Measurements from ENCODE around the gene B3GNT9.

DNA sequence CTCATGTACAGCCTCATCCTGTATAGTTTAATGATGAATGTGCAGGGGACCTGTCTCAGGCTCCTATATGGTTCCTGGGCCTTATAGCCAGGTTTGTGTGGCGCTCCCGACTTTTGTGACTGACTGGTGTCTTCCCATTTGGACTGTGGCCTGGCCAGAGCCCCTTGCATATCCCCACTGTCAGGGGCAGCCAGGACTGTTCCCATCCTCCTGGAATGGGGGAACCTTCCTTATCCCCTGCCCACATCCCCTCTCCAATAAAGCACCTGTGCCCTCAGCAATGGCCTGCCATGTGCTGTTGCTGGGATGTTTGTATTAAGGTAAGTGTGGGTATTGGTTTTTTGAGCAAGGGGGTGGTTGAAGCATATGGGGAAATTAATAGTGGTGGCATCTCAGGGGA is 2.6 kb downstream of the B3GNT9 start:
- TF ChIP-seq EZH2phosphoT487 (IDR thresholded peaks at IDR 0.05; ENCODE audit: insufficient read depth, low read depth) (no peak), EZH2 (IDR thresholded peaks at IDR 0.05; ENCODE audit: insufficient read depth, poor library complexity, severe bottlenecking) (no peak)
